NCI-H226 (cell line): ENCODE data around the gene SSNA1.

Experiments used
- DNase-seq: peaks from one replicate; pipeline ENCODE4 v3.0.0-alpha.2; 2015

The SSNA1 gene

DNA sequence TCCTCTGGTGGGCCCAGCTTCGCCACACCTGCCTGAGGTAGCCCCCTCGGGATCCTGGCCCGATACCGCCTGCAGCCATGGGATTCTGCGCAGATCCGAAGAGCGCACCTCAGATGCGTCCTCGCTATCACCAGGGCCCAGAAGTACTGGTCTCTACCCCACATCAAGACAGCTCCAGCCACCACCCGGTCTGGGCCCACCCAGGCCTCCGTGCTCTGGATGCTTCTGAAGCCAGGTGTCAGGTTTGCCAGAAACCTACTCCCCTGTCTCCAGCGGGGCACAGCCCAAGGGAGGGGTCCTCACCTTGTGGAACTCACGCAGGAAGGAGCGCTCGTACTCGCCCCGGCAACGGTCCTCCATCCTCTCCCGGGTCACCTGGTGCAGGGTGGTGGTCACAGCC lies 2.6 kb upstream of the SSNA1 start:
- no peak for DNase-seq

DNA sequence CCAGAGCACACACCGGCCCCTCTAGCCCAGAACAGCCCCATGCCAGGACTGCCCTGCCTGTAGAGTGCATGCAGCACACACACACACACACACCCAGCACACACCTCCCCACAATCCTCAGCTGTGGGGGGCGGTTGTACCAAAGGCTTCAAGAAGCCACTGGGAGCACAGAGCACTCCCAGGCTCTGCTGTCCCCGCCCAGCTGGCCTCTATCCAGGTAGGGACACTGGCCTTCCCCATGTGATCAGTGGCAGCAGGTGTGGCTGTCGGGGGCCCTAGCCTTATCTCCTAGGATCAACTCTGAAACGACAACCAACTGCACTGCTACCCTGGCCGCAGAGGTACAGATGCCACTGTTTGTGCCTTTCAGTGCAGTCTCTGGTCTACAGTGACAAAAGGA lies 2.1 kb upstream of the SSNA1 start:
- DNase-seq: no peak

- DNase-seq: no peak
Measured at GRCh38 chr9:137187386-137187785, 1.1 kb upstream of the SSNA1 start.

DNA sequence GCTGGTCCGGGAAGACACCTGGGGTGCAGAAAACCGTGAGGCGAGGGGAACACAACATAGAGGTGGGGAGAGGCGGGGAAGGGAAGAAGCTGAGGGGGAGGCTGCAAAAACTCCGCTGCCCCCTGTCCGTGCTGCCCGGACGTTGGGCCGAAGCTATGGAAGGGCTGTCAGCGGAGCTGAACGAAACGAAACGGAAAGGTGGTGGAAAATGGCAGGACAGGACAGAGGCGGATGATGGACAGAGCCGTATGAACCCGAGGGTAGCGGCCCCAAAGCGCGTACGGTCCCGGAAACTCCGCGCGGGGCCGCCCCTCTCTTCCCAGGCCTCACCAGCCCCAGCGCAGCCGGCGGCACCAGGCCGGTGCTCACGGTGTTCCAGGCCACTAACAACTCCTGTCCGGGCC lies 388 bp upstream of the SSNA1 start:
- DNase-seq: no peak

DNA sequence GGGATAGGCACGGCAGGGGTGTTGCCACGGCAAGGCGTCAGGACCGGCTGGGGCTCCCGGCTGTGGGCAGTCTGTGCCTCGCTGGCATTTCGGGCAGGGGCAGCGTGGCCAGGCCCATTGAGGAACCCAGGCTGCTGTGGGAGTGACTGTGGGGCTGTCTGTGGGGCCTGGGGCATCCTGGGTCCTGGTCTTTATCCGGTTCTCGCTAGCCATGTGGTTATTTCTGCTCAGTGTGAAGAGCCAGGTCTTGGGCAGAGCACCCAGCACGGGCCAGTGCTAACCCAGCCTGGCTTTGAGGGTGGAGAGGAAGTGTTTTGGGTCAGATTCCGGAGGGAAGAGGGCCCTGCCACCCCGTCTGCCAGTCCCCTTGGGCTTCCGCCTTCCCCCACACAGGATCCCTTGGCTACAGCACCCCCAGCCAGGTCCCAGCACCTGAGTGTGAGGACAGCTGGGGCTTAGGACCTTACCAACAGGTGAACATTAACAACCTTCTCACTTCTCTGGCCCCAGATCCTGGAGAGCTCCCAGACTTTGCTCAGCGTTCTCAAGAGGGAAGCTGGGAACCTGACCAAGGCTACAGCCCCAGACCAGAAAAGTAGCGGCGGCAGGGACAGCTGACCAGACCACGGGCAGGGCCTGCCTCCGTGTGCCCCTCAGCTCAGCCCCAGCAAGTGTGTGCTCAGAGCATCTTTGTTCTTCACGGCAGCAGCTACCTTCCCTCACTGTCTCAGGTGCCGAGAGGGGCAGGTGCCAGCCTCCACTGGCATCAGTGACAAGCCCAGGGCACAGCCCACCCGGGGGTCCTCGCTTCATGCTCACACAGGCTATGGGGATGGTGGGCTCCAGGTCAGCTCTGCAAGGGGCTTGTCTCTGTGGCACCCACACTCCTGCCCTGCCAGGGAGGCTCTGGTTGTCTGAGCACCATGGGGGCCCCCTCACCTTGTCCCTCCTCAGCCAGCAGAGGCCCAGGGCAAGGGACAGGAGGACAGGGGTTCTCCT lies 1.1 kb downstream of the SSNA1 start:
- DNase-seq: no peak

GRCh38 chr9:137190315-137190856 lies 1.9 kb downstream of the SSNA1 start:
- DNase-seq: no peak

DNA sequence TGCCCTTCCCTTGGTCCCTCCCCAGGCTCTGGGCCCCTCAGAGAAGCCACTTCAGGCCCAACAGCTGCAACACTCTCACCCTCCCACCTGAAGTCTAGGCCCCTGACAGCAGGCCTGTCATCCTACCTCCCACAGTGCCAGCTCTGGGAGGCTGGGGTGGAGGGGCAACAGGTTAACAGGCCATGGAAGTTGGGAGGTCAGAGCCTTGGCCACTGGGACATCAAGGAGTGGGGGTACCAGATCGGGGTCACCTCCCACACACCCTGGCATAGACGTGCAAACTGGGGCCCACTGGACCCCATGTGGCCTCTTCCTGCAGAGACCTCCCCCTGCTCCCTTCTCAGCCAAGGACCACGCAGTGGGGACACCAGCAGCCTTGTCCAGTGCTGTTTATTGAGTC lies 2.8 kb downstream of the SSNA1 start:
- no peak for DNase-seq

GRCh38 chr9:137191691-137192447 lies 3.4 kb downstream of the SSNA1 start:
- DNase-seq: no peak

GRCh38 chr9:137192448-137192780 lies 3.9 kb downstream of the SSNA1 start:
- no peak for DNase-seq

DNA sequence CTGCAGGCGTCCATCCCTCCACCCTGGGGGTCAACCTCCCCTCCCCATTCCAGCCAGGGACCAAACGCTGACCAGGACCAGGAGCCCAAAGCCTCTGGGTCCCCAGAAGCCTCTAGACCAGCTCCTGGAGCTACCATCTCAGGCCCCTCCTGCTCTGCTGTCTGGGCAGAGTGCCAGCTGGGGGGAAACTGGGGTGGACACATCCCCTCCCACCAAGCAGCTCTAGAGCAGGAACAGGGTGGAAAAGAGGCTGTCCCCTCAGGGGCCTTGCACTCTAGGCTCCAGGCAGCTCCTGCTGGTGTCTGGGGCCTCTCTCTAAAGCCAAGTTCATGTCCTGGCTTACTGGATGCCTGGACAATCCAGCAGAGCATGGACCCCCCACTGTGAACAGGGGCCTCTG lies 4.4 kb downstream of the SSNA1 start:
- DNase-seq: no peak

- no peak for DNase-seq
Measured at GRCh38 chr9:137193771-137194170, 5.3 kb downstream of the SSNA1 start.

DNA sequence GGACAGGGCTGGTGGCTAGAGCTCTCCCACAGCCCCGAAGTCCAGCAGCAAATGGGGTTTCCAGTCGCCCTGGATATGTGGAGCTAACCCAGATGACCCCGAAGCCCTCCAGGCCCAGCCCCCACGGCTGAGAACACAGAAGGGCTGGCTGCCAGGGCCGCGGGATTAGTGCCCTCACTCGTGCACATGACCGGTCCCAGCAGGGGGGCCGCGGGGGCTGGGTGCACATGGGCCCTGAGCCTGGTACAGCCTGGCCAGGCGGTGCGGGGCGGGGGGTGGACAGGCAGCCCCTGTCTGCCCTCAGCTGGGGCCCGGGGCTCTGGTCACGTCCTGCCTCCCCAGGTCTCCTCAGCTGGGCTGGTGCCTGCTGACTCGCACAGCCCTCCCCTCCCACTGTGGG lies 5.9 kb downstream of the SSNA1 start:
- DNase-seq: no peak

- no peak for DNase-seq
Measured at GRCh38 chr9:137194909-137195308, 6.4 kb downstream of the SSNA1 start.

- no peak for DNase-seq
Measured at GRCh38 chr9:137195525-137196220, 7.2 kb downstream of the SSNA1 start.

GRCh38 chr9:137198051-137198901 lies 9.8 kb downstream of the SSNA1 start:
- DNase-seq: peak; percentile 67

GRCh38 chr9:137198902-137199283 lies 10.4 kb downstream of the SSNA1 start:
- no peak for DNase-seq

GRCh38 chr9:137199411-137200121 lies 11.1 kb downstream of the SSNA1 start:
- DNase-seq: no peak

DNA sequence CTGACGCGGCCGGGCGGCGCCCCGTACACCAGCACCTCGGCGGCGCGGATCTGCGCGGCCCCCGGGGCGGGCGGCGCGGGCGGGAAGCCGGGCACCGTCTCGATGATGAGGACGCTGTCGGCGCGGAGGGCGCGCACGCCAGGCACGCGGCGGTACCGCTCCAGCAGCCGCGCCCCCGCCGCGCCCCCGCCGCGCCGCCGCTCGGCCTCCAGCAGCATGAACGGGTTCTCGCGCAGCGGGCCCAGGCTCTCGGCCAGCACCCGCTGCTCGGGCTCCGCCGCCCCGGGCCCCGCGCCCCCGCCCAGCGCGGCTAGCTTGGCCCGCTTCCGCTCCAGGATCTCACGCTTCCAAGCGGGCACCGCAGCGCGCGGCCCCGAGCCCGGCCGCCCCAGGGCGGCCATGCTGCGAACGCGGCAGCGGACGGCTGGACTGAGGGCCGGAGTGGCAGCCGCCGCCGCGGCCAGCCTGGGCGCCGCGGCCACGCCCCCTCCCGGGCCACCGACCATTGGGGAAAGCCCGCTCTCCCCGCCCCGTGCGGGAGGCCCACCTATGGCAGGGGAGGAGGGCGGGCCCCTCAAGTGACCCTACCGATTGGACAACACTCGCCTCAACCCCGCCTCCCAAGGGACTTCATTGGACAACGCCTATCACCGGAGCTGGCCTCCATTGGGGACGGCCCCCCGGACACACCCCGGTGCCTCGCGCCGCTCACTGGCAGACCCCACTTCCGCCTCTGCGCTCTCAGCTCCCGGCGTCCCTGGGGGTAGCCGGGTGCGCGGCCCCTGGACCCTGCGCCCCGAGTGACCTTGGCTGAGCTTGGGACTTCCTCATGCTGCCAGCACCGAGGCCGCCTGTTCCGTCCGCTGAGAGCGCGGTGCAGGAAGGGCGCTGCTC lies 12.1 kb downstream of the SSNA1 start, which contains the start of gene TPRN:
Gene TPRN, minus strand, starts transcription at position 431 of the 894 bp plus-strand sequence. Its CDS starts 30 bp downstream, at position 401.
- DNase-seq: peak; percentile 98

GRCh38 chr9:137201205-137201868 lies 12.9 kb downstream of the SSNA1 start:
- no peak for DNase-seq

DNA sequence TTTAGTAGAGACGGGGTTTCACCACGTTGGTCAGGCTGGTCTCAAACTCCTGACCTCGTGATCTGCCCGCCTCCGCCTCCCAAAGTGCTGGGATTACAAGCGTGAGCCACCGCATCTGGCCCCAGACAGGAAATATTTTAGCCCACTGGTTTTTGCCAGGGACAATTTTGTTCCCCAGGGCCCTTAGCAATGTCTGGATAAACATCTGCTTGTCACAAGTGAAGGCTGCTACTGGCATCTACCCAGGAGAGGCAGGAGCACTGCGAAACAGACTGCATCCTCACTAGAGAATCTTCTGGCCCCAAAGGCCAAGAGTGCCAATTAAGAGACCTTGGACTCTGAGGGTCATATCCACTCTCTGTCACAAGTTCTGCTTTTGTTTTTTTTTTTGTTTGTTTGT lies 14.5 kb downstream of the SSNA1 start:
- DNase-seq: no peak
